ENCODE results near the gene CHST1. TPM values are rescaled to one million over a fixed set of nuclear protein-coding genes. Genes with fewer than 3 reads are reported as not detected.

The CHST1 gene
- total RNA-seq, 2 experiments from 2014 or later: 0.11 to 0.12 TPM

- intact Hi-C loops (cut with DNase I, micrococcal nuclease): loop anchor here (1.0 to 2.0 kb wide), 3 partner anchors 117 to 285 kb away; no protein-coding TSS in a partner anchor
- CTCF ChIA-PET: interaction anchor here (0.8 to 2.8 kb wide), 12 partner anchors 10 to 285 kb away, joined by 3 to 23 read pairs (median 6); no protein-coding TSS in a partner anchor
Measured at GRCh38 chr11:45655831-45656230, 9.6 kb downstream of the CHST1 start.

GRCh38 chr11:45655347-45655756 lies 10.1 kb downstream of the CHST1 start:
- intact Hi-C loops (cut with DNase I, micrococcal nuclease): loop anchor here (1.0 to 2.0 kb wide), 3 partner anchors 117 to 285 kb away; no protein-coding TSS in a partner anchor
- no peak overlapping the region for H3K27ac Mint-ChIP-seq
- peak; percentile 83 for ATAC-seq
- no peak overlapping the region for H3K4me3 Mint-ChIP-seq
- H3K4me1 Mint-ChIP-seq: peaks cover 3% of the 10 kb centered on the region
- H3K9me3 Mint-ChIP-seq (ENCODE audit: low read depth): no peaks in the 10 kb centered on the region
- no peaks in the 10 kb centered on the region for H3K36me3 Mint-ChIP-seq (ENCODE audit: low read depth)
- CTCF ChIA-PET: interaction anchor here (0.6 to 3.4 kb wide), 21 partner anchors 9 to 284 kb away, joined by 3 to 29 read pairs (median 3); partner anchors contain the start of gene CHST1
- DNase-seq: peak; percentile 81
- peaks cover 15% of the 10 kb centered on the region for H3K27me3 Mint-ChIP-seq
- POLR2A ChIA-PET: interaction anchor here (0.6 kb wide), 1 partner anchor 970 kb away, joined by 3 read pairs; no protein-coding TSS in a partner anchor

More at GRCh38 chr11:45655831-45656230, 9.6 kb downstream of the CHST1 start:
- peaks cover 3% of the 10 kb centered on the region for H3K4me1 Mint-ChIP-seq
- H3K4me3 Mint-ChIP-seq: no peak overlapping the region
- peaks cover 15% of the 10 kb centered on the region for H3K27me3 Mint-ChIP-seq
- ATAC-seq (no peak), DNase-seq (no peak)
- POLR2A ChIA-PET: interaction anchor here (0.6 kb wide), 1 partner anchor 969 kb away, joined by 3 read pairs; no protein-coding TSS in a partner anchor
- H3K9me3 Mint-ChIP-seq (ENCODE audit: low read depth): no peaks in the 10 kb centered on the region
- H3K27ac Mint-ChIP-seq: no peak overlapping the region
- no peaks in the 10 kb centered on the region for H3K36me3 Mint-ChIP-seq (ENCODE audit: low read depth)

- ATAC-seq (peak; percentile 27), DNase-seq (no peak)
- POLR2A ChIA-PET: no interaction called here
- Mint-ChIP-seq H3K4me3 (no peak overlapping the region), H3K9me3 (ENCODE audit: low read depth) (no peaks in the 10 kb centered on the region), H3K27ac (no peak overlapping the region), H3K36me3 (ENCODE audit: low read depth) (no peaks in the 10 kb centered on the region), H3K27me3 (peaks cover 12% of the 10 kb centered on the region), H3K4me1 (peaks cover 3% of the 10 kb centered on the region)
- intact Hi-C loops (cut with DNase I, micrococcal nuclease): loop anchor here (1.0 to 2.0 kb wide), 3 partner anchors 118 to 284 kb away; no protein-coding TSS in a partner anchor
- CTCF ChIA-PET: interaction anchor here (0.6 to 3.4 kb wide), 24 partner anchors 9 to 1348 kb away, joined by 3 to 29 read pairs (median 3); partner anchors contain the start of gene CHST1
Measured at GRCh38 chr11:45655012-45655283, 10.5 kb downstream of the CHST1 start.

GRCh38 chr11:45654231-45655011 lies 11.0 kb downstream of the CHST1 start:
- no peak for DNase-seq
- ATAC-seq: no peak
- ChIA-PET CTCF (interaction anchor here (0.6 to 3.4 kb wide), 27 partner anchors 8 to 1348 kb away, joined by 3 to 29 read pairs (median 3); partner anchors contain the start of gene CHST1), POLR2A (no interaction called here)
- intact Hi-C loops (cut with DNase I, micrococcal nuclease): loop anchor here (1.0 to 2.0 kb wide), 3 partner anchors 118 to 284 kb away; no protein-coding TSS in a partner anchor
- Mint-ChIP-seq H3K9me3 (ENCODE audit: low read depth) (no peaks in the 10 kb centered on the region), H3K36me3 (ENCODE audit: low read depth) (no peaks in the 10 kb centered on the region), H3K4me1 (peaks cover 3% of the 10 kb centered on the region), H3K27ac (no peak overlapping the region), H3K27me3 (peaks cover 10% of the 10 kb centered on the region), H3K4me3 (no peak overlapping the region)

GRCh38 chr11:45653277-45653676 lies 12.1 kb downstream of the CHST1 start:
- Mint-ChIP-seq H3K4me3 (no peak overlapping the region), H3K4me1 (peaks cover 3% of the 10 kb centered on the region), H3K36me3 (ENCODE audit: low read depth) (no peaks in the 10 kb centered on the region), H3K27ac (no peak overlapping the region), H3K9me3 (ENCODE audit: low read depth) (no peaks in the 10 kb centered on the region), H3K27me3 (peaks cover 13% of the 10 kb centered on the region)
- intact Hi-C loops (cut with DNase I, micrococcal nuclease): no loop called here
- ATAC-seq (no peak), DNase-seq (no peak)
- CTCF ChIA-PET: interaction anchor here (0.8 to 3.4 kb wide), 4 partner anchors 9 to 282 kb away, joined by 4 to 29 read pairs (median 12); partner anchors contain the start of gene CHST1
- POLR2A ChIA-PET: no interaction called here

GRCh38 chr11:45652781-45653180 lies 12.6 kb downstream of the CHST1 start:
- no peak for DNase-seq
- ChIA-PET CTCF (interaction anchor here (0.5 to 3.4 kb wide), 6 partner anchors 9 to 720 kb away, joined by 3 to 29 read pairs (median 4); no protein-coding TSS in a partner anchor), POLR2A (no interaction called here)
- no peak for ATAC-seq
- peaks cover 3% of the 10 kb centered on the region for H3K4me1 Mint-ChIP-seq
- peaks cover 13% of the 10 kb centered on the region for H3K27me3 Mint-ChIP-seq
- H3K27ac Mint-ChIP-seq: no peak overlapping the region
- H3K9me3 Mint-ChIP-seq (ENCODE audit: low read depth): no peaks in the 10 kb centered on the region
- intact Hi-C loops (cut with DNase I, micrococcal nuclease): no loop called here
- no peak overlapping the region for H3K4me3 Mint-ChIP-seq
- no peaks in the 10 kb centered on the region for H3K36me3 Mint-ChIP-seq (ENCODE audit: low read depth)

- Mint-ChIP-seq H3K4me3 (no peak overlapping the region), H3K27ac (no peak overlapping the region), H3K4me1 (peaks cover 3% of the 10 kb centered on the region), H3K27me3 (peaks cover 15% of the 10 kb centered on the region), H3K36me3 (ENCODE audit: low read depth) (no peaks in the 10 kb centered on the region), H3K9me3 (ENCODE audit: low read depth) (no peaks in the 10 kb centered on the region)
- intact Hi-C loops (cut with DNase I, micrococcal nuclease): no loop called here
- CTCF ChIA-PET: interaction anchor here (0.5 to 3.4 kb wide), 5 partner anchors 13 to 719 kb away, joined by 3 to 29 read pairs (median 3); no protein-coding TSS in a partner anchor
- DNase-seq (no peak), ATAC-seq (no peak)
- POLR2A ChIA-PET: no interaction called here
Measured at GRCh38 chr11:45651841-45652749, 13.3 kb downstream of the CHST1 start.

GRCh38 chr11:45651156-45651555 lies 14.3 kb downstream of the CHST1 start:
- peaks cover 5% of the 10 kb centered on the region for H3K4me1 Mint-ChIP-seq
- POLR2A ChIA-PET: no interaction called here
- H3K27me3 Mint-ChIP-seq: peaks cover 13% of the 10 kb centered on the region
- no peak overlapping the region for H3K4me3 Mint-ChIP-seq
- DNase-seq: no peak
- no peak for ATAC-seq
- intact Hi-C loops (cut with DNase I, micrococcal nuclease): no loop called here
- H3K27ac Mint-ChIP-seq: no peak overlapping the region
- CTCF ChIA-PET: interaction anchor here (1.6 to 2.3 kb wide), 2 partner anchors 14 to 280 kb away, joined by 3 to 13 read pairs; no protein-coding TSS in a partner anchor
- no peaks in the 10 kb centered on the region for H3K36me3 Mint-ChIP-seq (ENCODE audit: low read depth)
- H3K9me3 Mint-ChIP-seq (ENCODE audit: low read depth): no peaks in the 10 kb centered on the region

GRCh38 chr11:45650166-45651095 lies 15.0 kb downstream of the CHST1 start:
- Mint-ChIP-seq H3K4me1 (peaks cover 5% of the 10 kb centered on the region), H3K9me3 (ENCODE audit: low read depth) (no peaks in the 10 kb centered on the region), H3K27ac (no peak overlapping the region), H3K4me3 (no peak overlapping the region), H3K36me3 (ENCODE audit: low read depth) (no peaks in the 10 kb centered on the region), H3K27me3 (peaks cover 14% of the 10 kb centered on the region)
- POLR2A ChIA-PET: no interaction called here
- CTCF ChIA-PET: no interaction called here
- intact Hi-C loops (cut with DNase I, micrococcal nuclease): no loop called here
- ATAC-seq (no peak), DNase-seq (no peak)

GRCh38 chr11:45649544-45650165 lies 15.8 kb downstream of the CHST1 start:
- Mint-ChIP-seq H3K36me3 (ENCODE audit: low read depth) (no peaks in the 10 kb centered on the region), H3K4me1 (peaks cover 2% of the 10 kb centered on the region), H3K4me3 (no peak overlapping the region), H3K27ac (no peak overlapping the region), H3K27me3 (peaks cover 14% of the 10 kb centered on the region), H3K9me3 (ENCODE audit: low read depth) (no peaks in the 10 kb centered on the region)
- DNase-seq: no peak
- intact Hi-C loops (cut with DNase I, micrococcal nuclease): no loop called here
- ATAC-seq: no peak
- POLR2A ChIA-PET: no interaction called here
- CTCF ChIA-PET: no interaction called here
